ENCODE results near the gene UBASH3B. TPM values are rescaled to one million over a fixed set of nuclear protein-coding genes. Genes with fewer than 3 reads are reported as not detected.

UBASH3B gene
- total RNA-seq, 1 donor from 2014 or later: 4.3 TPM

DNA sequence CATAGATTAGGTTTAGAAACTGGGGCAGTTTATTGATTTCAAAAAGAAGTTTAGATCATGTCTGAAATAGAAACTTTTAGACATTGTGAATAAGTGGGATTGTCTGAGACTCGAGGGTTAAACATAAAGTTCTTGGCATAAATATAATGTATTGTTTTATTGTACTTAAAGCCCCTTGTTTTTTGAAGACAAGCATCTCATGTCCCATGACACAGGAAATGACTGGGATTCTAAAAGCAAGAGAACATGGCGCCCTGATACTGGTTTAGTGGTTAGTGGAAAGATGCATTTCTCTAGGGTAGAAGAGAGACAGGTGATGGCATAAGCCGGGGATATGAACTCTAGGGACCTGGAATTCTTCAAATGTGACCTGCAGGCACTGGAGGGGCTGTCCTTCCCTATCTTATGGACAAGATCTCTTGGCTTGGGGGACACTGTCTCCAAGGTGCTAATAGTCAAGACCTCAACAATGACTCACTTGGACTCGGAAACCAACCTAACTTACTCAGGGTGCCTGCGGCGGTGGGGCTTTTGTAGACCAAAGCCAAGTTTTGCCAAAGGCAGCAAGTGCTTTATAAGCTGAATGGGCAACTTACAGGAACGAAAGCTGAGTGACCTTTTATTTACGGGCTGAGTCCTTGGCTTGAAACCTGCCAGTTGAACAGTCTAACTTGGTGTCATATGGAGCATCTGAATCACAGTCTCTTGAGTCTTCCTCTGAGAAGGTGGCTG is 48.2 kb downstream of the UBASH3B start:
- ATAC-seq (ENCODE audit: low read depth) (no peak), DNase-seq (no peak)
- Mint-ChIP-seq H3K36me3 (ENCODE audit: low read depth) (no peaks in the 10 kb centered on the region), H3K9me3 (no peaks in the 10 kb centered on the region), H3K4me3 (no peak overlapping the region), H3K27me3 (no peaks in the 10 kb centered on the region), H3K27ac (no peak overlapping the region), H3K4me1 (peaks cover 40% of the 10 kb centered on the region)
- ChIA-PET CTCF (no interaction called here), POLR2A (no interaction called here)
- intact Hi-C loops (cut with micrococcal nuclease): no loop called here
- TF ChIP-seq, protein P1, sequence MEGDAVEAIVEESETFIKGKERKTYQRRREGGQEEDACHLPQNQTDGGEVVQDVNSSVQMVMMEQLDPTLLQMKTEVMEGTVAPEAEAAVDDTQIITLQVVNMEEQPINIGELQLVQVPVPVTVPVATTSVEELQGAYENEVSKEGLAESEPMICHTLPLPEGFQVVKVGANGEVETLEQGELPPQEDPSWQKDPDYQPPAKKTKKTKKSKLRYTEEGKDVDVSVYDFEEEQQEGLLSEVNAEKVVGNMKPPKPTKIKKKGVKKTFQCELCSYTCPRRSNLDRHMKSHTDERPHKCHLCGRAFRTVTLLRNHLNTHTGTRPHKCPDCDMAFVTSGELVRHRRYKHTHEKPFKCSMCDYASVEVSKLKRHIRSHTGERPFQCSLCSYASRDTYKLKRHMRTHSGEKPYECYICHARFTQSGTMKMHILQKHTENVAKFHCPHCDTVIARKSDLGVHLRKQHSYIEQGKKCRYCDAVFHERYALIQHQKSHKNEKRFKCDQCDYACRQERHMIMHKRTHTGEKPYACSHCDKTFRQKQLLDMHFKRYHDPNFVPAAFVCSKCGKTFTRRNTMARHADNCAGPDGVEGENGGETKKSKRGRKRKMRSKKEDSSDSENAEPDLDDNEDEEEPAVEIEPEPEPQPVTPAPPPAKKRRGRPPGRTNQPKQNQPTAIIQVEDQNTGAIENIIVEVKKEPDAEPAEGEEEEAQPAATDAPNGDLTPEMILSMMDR (IDR thresholded peaks at IDR 0.05): no peak

DNA sequence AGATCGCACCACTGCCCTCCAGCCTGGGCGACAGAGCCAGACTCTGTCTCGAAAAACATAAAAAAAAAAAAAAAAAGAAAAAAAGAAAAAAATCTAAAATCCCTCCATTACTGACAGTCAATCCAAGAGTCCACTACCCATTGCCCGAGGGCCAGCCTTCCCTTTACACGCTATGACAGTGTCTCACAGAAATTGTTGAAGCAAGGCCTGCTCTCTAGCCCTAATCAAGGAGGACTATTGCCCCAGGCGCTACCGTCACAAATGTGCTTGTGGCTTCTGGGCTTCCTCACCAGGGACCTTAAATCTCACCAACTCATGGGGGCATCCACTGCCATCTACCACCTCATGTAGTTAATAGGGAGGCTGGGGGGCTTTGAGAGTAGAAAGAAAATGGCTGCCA is 49.9 kb downstream of the UBASH3B start:
- TF ChIP-seq, protein P1 (IDR thresholded peaks at IDR 0.05): no peak
- ChIA-PET POLR2A (no interaction called here), CTCF (no interaction called here)
- Mint-ChIP-seq H3K36me3 (ENCODE audit: low read depth) (no peaks in the 10 kb centered on the region), H3K9me3 (no peaks in the 10 kb centered on the region), H3K4me3 (no peak overlapping the region), H3K27ac (no peak overlapping the region), H3K4me1 (peaks cover 36% of the 10 kb centered on the region), H3K27me3 (no peaks in the 10 kb centered on the region)
- ATAC-seq (ENCODE audit: low read depth) (no peak), DNase-seq (no peak)
- intact Hi-C loops (cut with micrococcal nuclease): no loop called here

DNA sequence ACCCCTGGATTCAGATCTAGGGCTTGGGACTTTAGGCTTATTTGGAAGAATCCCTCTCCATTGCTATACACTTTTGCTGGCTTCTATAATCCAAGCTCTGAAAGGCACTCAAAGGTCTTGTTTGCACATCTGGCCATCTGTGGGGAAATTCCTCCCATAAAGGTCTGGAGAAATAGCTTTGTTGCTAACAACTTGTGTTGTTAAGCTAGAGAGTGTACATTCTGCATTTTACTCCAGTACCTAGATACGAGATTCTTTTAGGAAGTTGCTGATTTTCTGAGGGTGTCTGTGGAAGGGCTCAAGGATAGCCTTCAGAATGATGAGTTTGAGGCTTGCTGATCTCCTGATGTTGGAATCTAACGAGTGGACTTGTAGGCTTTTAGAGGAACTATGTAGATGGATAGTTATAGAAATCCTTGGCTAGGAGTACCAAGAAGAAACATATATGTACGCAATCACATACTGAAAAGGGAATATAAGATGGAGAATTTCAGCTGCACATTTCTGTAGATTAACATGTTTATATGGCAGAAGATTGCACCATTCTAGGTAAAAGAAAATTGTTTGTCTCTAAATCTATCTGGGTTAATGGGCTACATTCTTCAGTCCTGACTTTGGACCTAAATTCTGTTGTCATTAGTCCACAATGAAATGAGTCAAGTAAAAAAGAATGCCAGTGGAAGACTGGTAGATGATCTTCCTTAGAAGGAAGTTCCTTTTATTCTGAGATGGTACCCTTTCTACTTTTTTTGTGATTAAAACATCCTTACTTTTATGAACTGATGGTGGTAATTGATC is 51.0 kb downstream of the UBASH3B start:
- DNase-seq (no peak), ATAC-seq (ENCODE audit: low read depth) (no peak)
- Mint-ChIP-seq H3K4me1 (peaks cover 25% of the 10 kb centered on the region), H3K36me3 (ENCODE audit: low read depth) (no peaks in the 10 kb centered on the region), H3K4me3 (no peak overlapping the region), H3K9me3 (no peaks in the 10 kb centered on the region), H3K27me3 (no peaks in the 10 kb centered on the region), H3K27ac (no peak overlapping the region)
- intact Hi-C loops (cut with micrococcal nuclease): no loop called here
- ChIA-PET POLR2A (interaction anchor here (0.6 to 1.1 kb wide), 2 partner anchors 67 to 100 kb away, joined by 3 read pairs; no protein-coding TSS in a partner anchor), CTCF (no interaction called here)
- TF ChIP-seq, protein P1 (IDR thresholded peaks at IDR 0.05): no peak

DNA sequence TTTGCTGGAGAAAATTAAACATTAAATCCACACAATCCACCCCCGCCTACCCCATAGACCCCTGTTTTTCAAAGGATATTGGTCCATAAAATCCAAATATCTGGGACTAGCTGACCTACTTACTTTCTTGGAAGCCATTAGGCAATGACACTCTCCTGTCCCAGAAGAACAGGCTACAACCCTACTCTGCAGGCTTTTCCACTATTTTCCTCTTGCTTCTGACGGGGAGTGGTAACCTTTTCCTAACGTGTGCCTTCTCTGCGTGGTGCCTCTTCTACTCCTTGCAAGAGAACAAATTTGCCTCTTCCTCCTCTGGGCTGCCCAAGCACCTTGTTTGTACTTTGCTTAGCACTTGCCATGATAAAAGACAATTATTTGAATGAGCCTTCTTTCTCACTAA is 51.6 kb downstream of the UBASH3B start:
- intact Hi-C loops (cut with micrococcal nuclease): no loop called here
- Mint-ChIP-seq H3K4me1 (peaks cover 24% of the 10 kb centered on the region), H3K27ac (no peak overlapping the region), H3K36me3 (ENCODE audit: low read depth) (no peaks in the 10 kb centered on the region), H3K27me3 (no peaks in the 10 kb centered on the region), H3K9me3 (no peaks in the 10 kb centered on the region), H3K4me3 (no peak overlapping the region)
- ChIA-PET POLR2A (interaction anchor here (1.1 kb wide), 1 partner anchor 67 kb away, joined by 3 read pairs; no protein-coding TSS in a partner anchor), CTCF (no interaction called here)
- ATAC-seq (ENCODE audit: low read depth): no peak
- TF ChIP-seq, protein P1 (IDR thresholded peaks at IDR 0.05): no peak
- DNase-seq: no peak

DNA sequence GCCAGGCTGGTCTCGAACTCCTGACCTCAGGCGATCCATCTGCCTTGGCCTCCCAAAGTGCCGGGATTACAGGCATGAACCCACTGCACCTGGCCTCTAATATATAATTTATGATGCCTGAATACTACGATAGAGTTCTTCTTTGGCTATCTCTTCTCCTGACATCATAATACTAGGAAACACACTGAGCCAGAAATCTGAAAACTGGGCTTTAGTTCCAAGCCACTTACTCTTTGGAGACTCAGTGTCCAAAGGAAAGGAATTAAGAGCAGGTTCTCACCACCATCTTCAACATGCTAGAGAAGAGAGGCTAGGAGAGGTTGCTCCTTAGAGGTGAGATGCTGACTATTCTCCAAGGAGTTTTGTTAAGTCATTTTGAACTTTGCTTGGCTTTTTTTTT is 52.4 kb downstream of the UBASH3B start:
- no peaks in the 10 kb centered on the region for H3K36me3 Mint-ChIP-seq (ENCODE audit: low read depth)
- no peaks in the 10 kb centered on the region for H3K27me3 Mint-ChIP-seq
- peaks cover 29% of the 10 kb centered on the region for H3K4me1 Mint-ChIP-seq
- H3K9me3 Mint-ChIP-seq: no peaks in the 10 kb centered on the region
- ChIA-PET POLR2A (interaction anchor here (1.1 kb wide), 1 partner anchor 68 kb away, joined by 3 read pairs; no protein-coding TSS in a partner anchor), CTCF (no interaction called here)
- no peak overlapping the region for H3K4me3 Mint-ChIP-seq
- no peak for ATAC-seq (ENCODE audit: low read depth)
- intact Hi-C loops (cut with micrococcal nuclease): loop anchor here (1.0 kb wide), 1 partner anchor 11 kb away; no protein-coding TSS in a partner anchor
- DNase-seq: no peak
- no peak overlapping the region for H3K27ac Mint-ChIP-seq
- TF ChIP-seq, protein P1 (IDR thresholded peaks at IDR 0.05): no peak

All from activated B cell treated with CpG ODN at 0.5 μM for 24 hours (primary cell).